Aorta (tissue), 5 donors: ENCODE results near the gene GCGR. TPM values are rescaled to one million over a fixed set of nuclear protein-coding genes. Genes with fewer than 3 reads are reported as not detected.

Source experiments
- ATAC-seq: fragments of 200-7000 bp; cut with Tn5 transposase; one replicate; pipeline ENCODE4 v1.9.1; 2022; ENCODE audit warnings: moderate library complexity; ENCODE audit not compliant: low FRiP score
- DNase-seq, 2 donors: peaks; one replicate each; pipeline ENCODE4 v3.0.0-alpha.2; 2020
- H3K27ac ChIP-seq, 2 donors: one replicate each; pipeline ENCODE4 v1.5.1; 2013; ENCODE audit warnings: low read length in 2 of 2, mild to moderate bottlenecking in 2 of 2, moderate library complexity in 2 of 2, control low read depth in 1 of 2, inconsistent platforms in 1 of 2, low read depth in 1 of 2
- H3K27me3 ChIP-seq, 2 donors: one replicate each; pipeline ENCODE4 v1.6.1; 2013; ENCODE audit warnings: control low read depth in 1 of 2, low read length in 1 of 2, mild to moderate bottlenecking in 1 of 2, moderate library complexity in 1 of 2; ENCODE audit not compliant: insufficient read depth in 2 of 2, control insufficient read depth in 1 of 2
- H3K36me3 ChIP-seq, 2 donors: one replicate each; pipeline ENCODE4 v1.6.1; 2013; ENCODE audit warnings: control low read depth in 1 of 2, low read length in 1 of 2, mild to moderate bottlenecking in 1 of 2; ENCODE audit not compliant: insufficient read depth in 2 of 2, control insufficient read depth in 1 of 2
- H3K4me1 ChIP-seq, 2 donors: one replicate each; pipeline ENCODE4 v1.6.1; 2013; ENCODE audit warnings: low read length in 2 of 2, control low read depth in 1 of 2, mild to moderate bottlenecking in 1 of 2, moderate library complexity in 1 of 2; ENCODE audit not compliant: insufficient read depth in 2 of 2, control insufficient read depth in 1 of 2
- H3K4me3 ChIP-seq, 2 donors: one replicate each; pipeline ENCODE4 v1.5.1; 2013; ENCODE audit warnings: low read length in 2 of 2, control low read depth in 1 of 2, mild to moderate bottlenecking in 1 of 2
- H3K9me3 ChIP-seq: one replicate; pipeline ENCODE4 v1.6.1; 2013; ENCODE audit warnings: mild to moderate bottlenecking, low read length; ENCODE audit not compliant: control insufficient read depth
- WGBS, 2 donors: extraction: QIAGEN DNeasy Blood & Tissue Kit; methylation state at CpG; one replicate each; pipeline ENCODE4 v1.1.7; 2013; 5-methylcytosine and 5-hydroxymethylcytosine counted together
- intact Hi-C, 2 donors: fragments of 100-400 bp; cut with DNase I; formaldehyde crosslinking; loops; one replicate each; pipeline versions ENCODE4 v1.14.2 to v1.15.0; 2022
- polyA plus RNA-seq, 2 donors: library from polyadenylated mRNA; stranded (reverse); fragments of 200-250 nt; gene quantifications; one replicate each; pipeline ENCODE4 v1.2.3, GENCODE V29; 2013
- total RNA-seq, 2 donors: library from RNA; stranded (reverse); fragmentation: NEBNext Ultra II Directional; extraction: Animal tissue kit (Norgen Biotek cat#: 25700); gene quantifications; one replicate each; pipeline ENCODE4 v1.2.1, GENCODE V29; 2021
- donor health status: healthy with polysubstance abuse.
- donor health status: Bipolar disorder and iron deficiency.
- donor health status: DM: no; HTN: no; CAD: no.
- donor health status: DM: no; HTN: no; CAD: no.
- donor health status: DM: yes; HTN: yes; CAD: no.

GCGR gene
- total and polyA plus RNA-seq, 4 donors, result 0.39 to 0.63 TPM; not detected in 2

DNA sequence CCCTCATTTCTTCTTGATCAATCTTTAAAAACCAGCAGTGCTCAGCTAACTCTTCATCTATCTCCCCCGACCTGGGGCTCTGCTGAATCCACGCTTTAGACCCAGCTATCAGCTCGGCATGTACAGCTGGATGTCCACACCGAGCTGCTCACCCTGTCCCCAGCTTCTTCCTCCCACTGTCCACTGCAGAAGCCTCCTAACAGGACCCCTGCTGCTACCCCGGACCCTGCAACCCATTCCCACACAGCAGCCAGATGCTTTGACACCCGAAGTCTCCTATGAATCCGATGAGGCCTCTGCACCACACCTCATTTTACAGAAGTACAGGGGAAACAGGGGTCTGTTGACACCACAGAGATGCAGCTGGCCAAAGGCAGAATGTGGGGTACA, 13.8 kb downstream of the GCGR start:
- DNase-seq (no peak), ATAC-seq (no peak)
- Histone ChIP-seq H3K4me1 (no peaks in the 10 kb centered on the region), H3K9me3 (no peaks in the 10 kb centered on the region), H3K36me3 (peaks cover 0 to under 1% of the 10 kb centered on the region in 2 donors), H3K27ac (no peak overlapping the region), H3K4me3 (no peak overlapping the region), H3K27me3 (no peaks in the 10 kb centered on the region)
- intact Hi-C loops, result no loop called here
- 49 to 53% methylated on average over 7 of the region's 7 CpGs for WGBS, 2 donors

DNA sequence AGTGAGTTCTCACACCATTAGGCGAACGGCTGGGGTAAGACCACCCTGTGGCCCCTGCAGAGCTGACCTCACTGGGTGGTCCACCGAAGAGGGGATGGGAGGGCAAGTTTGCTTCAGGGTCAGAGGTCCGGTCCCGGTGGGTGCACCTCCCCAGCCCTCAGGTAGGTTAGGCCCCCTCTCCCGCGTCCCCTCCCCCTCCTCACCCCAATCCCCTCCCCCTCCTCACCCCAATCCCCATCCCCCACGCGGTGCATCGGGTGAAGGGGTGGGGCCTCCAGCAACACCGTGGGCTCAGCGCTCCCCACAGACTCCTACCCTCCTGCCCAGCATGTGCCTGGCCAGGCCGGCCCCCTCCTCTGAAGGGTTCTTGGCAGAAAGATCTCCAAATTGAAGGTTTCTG, 15.8 kb downstream of the GCGR start:
- WGBS, 2 donors, result 15 to 20% methylated on average over 12 to 13 of the region's 13 CpGs
- H3K27me3 ChIP-seq, result no peaks in the 10 kb centered on the region
- no peak overlapping the region for H3K27ac ChIP-seq
- ATAC-seq (no peak), DNase-seq (no peak)
- intact Hi-C loops, result loop anchor here in 1 of 2 donors (5.0 kb wide), 1 partner anchor 43 kb away; the partner anchor contains the start of gene P4HB
- no peaks in the 10 kb centered on the region for H3K4me1 ChIP-seq
- no peaks in the 10 kb centered on the region for H3K9me3 ChIP-seq
- peaks cover 0 to 3% of the 10 kb centered on the region in 2 donors for H3K36me3 ChIP-seq
- H3K4me3 ChIP-seq, result no peak overlapping the region

DNA sequence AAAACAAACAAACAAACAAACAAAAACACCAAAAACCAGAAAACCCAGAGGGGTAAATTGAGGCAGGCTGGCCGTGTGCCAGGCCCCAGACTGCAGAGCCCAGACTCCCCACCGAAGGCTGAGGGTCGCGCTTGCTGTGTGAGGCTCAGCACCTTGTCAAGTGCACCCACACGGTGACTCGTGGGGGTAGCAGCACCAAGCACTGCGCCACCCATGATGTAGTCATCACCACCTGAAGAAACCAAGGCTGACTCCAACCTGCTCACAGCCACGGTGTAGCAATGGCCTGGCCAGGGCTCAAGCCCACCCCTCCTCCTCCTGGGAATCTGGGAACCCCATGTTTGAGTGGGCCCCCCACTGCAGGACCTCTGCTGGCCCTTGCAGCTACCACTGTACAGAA, 17.2 kb downstream of the GCGR start:
- Histone ChIP-seq H3K27me3 (no peaks in the 10 kb centered on the region), H3K4me3 (no peak overlapping the region), H3K9me3 (no peaks in the 10 kb centered on the region), H3K27ac (no peak overlapping the region), H3K36me3 (peaks cover 0 to 3% of the 10 kb centered on the region in 2 donors), H3K4me1 (no peaks in the 10 kb centered on the region)
- ATAC-seq (no peak), DNase-seq (no peak)
- WGBS, 2 donors, result 83 to 85% methylated on average over 8 of the region's 8 CpGs
- intact Hi-C loops, result loop anchor here in 1 of 2 donors (5.0 kb wide), 1 partner anchor 41 kb away; the partner anchor contains the start of gene P4HB

DNA sequence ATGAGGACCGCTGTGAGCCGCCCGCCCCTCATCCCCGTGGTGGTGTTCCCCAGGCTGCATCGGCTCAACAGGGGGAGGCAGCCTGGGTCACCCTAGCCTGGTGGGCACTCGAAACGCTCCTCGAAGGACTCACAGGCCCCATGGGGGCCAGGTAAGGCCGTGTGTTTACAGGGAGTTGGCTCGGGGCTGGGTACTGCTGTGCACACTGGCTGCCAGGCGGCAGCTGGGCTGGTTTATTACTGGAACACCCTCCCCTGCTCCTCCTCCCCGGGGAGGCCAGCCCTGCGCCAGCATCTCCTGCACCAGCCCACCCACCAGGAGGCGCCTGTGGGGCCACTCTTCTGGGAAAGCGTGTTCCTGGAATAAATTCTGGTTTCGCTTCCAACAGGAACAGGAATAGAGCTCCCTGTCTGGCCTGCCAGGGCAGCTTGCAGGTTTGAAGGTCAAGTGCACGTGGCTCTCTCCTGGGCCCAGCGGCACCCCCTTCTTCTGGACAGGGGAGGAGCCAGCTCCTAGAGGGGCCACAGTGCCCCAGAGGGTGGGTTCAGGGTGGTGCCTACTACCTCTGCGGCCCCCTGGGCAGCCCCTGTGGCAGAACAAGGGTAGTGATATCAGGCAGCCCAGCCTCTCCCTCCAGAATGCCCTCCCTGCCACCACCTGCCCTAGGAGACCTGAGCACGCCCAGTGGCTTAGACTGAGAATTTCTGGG, 17.8 kb downstream of the GCGR start:
- Histone ChIP-seq H3K4me1 (no peaks in the 10 kb centered on the region), H3K9me3 (no peaks in the 10 kb centered on the region), H3K27ac (peak overlapping the region in 1 of 2 donors; percentile 11), H3K27me3 (no peaks in the 10 kb centered on the region), H3K4me3 (no peak overlapping the region), H3K36me3 (peaks cover 0 to 3% of the 10 kb centered on the region in 2 donors)
- intact Hi-C loops, result loop anchor here in 1 of 2 donors (5.0 kb wide), 1 partner anchor 41 kb away; the partner anchor contains the start of gene P4HB
- 29 to 34% methylated on average over 20 of the region's 20 CpGs for WGBS, 2 donors
- DNase-seq (peak; percentile 88 to 93), ATAC-seq (peak; percentile 74)

DNA sequence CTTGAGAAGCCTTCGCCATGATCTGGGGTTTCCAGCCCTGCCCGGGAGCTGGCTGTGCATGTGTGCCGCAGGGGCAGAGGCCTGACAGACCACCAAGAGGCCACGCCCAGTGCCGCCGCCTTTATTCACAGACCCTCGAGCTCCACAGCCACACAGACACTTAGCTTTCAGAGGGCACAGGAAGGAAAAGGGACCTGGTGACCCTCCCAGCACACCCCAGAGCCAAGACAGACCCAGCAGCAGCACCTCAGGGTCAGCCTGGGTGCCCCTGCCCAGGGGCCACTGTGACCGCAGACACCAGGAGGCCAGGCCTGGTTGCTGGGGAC, 18.3 kb downstream of the GCGR start:
- Histone ChIP-seq H3K9me3 (no peaks in the 10 kb centered on the region), H3K36me3 (peaks cover 0 to 3% of the 10 kb centered on the region in 2 donors), H3K27ac (peak overlapping the region in 1 of 2 donors; percentile 11), H3K4me1 (no peaks in the 10 kb centered on the region), H3K4me3 (no peak overlapping the region), H3K27me3 (no peaks in the 10 kb centered on the region)
- no peak for DNase-seq
- ATAC-seq, result peak; percentile 5
- intact Hi-C loops, result loop anchor here in 1 of 2 donors (5.0 kb wide), 1 partner anchor 40 kb away; the partner anchor contains the start of gene P4HB
- 89 to 91% methylated on average over 8 of the region's 8 CpGs for WGBS, 2 donors

DNA sequence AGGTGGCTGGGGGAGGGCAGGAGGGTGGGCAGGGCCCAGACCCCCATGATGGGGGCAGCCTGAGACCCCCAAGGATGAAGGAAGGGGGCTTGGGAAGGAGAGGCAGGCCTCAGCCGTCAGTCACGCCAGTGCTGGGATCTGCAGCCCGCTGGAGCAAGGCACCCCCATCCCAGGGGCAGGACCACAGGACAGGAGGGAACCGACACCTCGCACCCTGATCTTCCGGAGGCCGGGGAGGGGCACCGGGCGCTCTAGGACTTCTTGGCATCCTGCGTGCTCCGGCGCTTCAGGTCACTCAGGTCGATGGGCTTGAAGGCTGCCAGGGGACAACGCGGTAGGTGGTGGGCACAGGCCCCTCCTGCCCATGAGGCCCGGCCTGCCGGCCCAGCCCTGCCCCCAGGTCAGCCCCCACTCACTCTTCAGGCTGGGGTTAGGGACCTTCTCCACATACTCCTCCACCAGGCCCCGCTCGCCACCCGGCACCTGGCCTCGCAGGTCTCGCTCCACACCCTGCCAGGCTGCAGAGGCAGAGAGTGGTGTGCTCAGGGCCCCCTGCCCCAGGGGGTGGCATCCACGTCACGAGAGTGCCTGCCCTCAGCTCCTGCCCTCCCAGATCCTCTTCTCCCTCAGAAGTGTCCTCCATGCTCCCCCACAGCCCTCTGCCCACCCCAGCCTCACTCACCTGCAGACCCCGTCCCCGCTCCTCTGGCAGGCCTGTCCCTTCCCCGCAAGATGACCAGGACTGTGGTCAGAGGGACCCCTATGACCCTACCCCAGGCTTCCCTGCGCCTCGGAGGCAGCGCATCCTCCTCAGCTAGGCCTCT, 19.3 kb downstream of the GCGR start:
- Histone ChIP-seq H3K9me3 (no peaks in the 10 kb centered on the region), H3K36me3 (peaks cover 0 to 3% of the 10 kb centered on the region in 2 donors), H3K27me3 (no peaks in the 10 kb centered on the region), H3K27ac (no peak overlapping the region), H3K4me1 (no peaks in the 10 kb centered on the region), H3K4me3 (no peak overlapping the region)
- no peak for DNase-seq
- 92 to 94% methylated on average over 26 to 30 of the region's 30 CpGs for WGBS, 2 donors
- ATAC-seq, result peak; percentile 6
- intact Hi-C loops, result loop anchor here in 1 of 2 donors (5.0 kb wide), 1 partner anchor 39 kb away; the partner anchor contains the start of gene P4HB

GRCh38 chr17:81823820-81824550, 20.0 kb downstream of the GCGR start:
- intact Hi-C loops, result loop anchor here in 1 of 2 donors (5.0 kb wide), 1 partner anchor 38 kb away; the partner anchor contains the start of gene P4HB
- no peak for DNase-seq
- Histone ChIP-seq H3K4me3 (no peak overlapping the region), H3K36me3 (peaks cover 0 to 3% of the 10 kb centered on the region in 2 donors), H3K27ac (no peak overlapping the region), H3K9me3 (no peaks in the 10 kb centered on the region), H3K4me1 (no peaks in the 10 kb centered on the region), H3K27me3 (no peaks in the 10 kb centered on the region)
- 90 to 91% methylated on average over 33 of the region's 33 CpGs for WGBS, 2 donors
- no peak for ATAC-seq

- no peaks in the 10 kb centered on the region for H3K4me1 ChIP-seq
- H3K4me3 ChIP-seq, result no peak overlapping the region
- ATAC-seq (no peak), DNase-seq (no peak)
- WGBS, 2 donors, result 81 to 90% methylated on average over 11 of the region's 11 CpGs
- H3K9me3 ChIP-seq, result no peaks in the 10 kb centered on the region
- H3K27me3 ChIP-seq, result no peaks in the 10 kb centered on the region
- intact Hi-C loops, result loop anchor here in 1 of 2 donors (5.0 kb wide), 1 partner anchor 38 kb away; the partner anchor contains the start of gene P4HB
- H3K36me3 ChIP-seq, result peaks cover 0 to 3% of the 10 kb centered on the region in 2 donors
- no peak overlapping the region for H3K27ac ChIP-seq
Measured at GRCh38 chr17:81824595-81824994, 20.6 kb downstream of the GCGR start.
